ENCODE data around the gene ARHGAP28. TPM values are rescaled to one million over a fixed set of nuclear protein-coding genes. Genes with fewer than 3 reads are reported as not detected.

Gene ARHGAP28
- total and polyA plus RNA-seq, 3 donors from 2014 or later, result 45.5 to 161 (median 76.8) TPM

- H3K27ac ChIP-seq, result no peak overlapping the region
- DNase-seq, result no peak
- 43 to 47% methylated on average over 4 of the region's 4 CpGs for WGBS, 2 donors
- H3K4me3 ChIP-seq, result no peak overlapping the region
- no peak for TF ChIP-seq CTCF (IDR thresholded peaks at IDR 0.05)
- TF ChIP-seq POLR2A (IDR thresholded peaks at IDR 0.05), result no peak
- H3K27me3 ChIP-seq, result no peaks in the 10 kb centered on the region
- no peaks in the 10 kb centered on the region for H3K36me3 ChIP-seq (ENCODE audit: low read depth, missing control alignments)
- no peaks in the 10 kb centered on the region for H3K4me1 ChIP-seq
- H3K9me3 ChIP-seq, result no peaks in the 10 kb centered on the region
- intact Hi-C loops (cut with DNase I; ENCODE audit: low total_unique reads), result no loop called here
Observed at GRCh38 chr18:6807515-6808257, 78.2 kb downstream of the ARHGAP28 start.

GRCh38 chr18:6810191-6810590, 80.7 kb downstream of the ARHGAP28 start:
- H3K27ac ChIP-seq, result no peak overlapping the region
- H3K4me3 ChIP-seq, result no peak overlapping the region
- no peaks in the 10 kb centered on the region for H3K9me3 ChIP-seq
- DNase-seq, result no peak
- H3K4me1 ChIP-seq, result no peaks in the 10 kb centered on the region
- H3K27me3 ChIP-seq, result no peaks in the 10 kb centered on the region
- no peaks in the 10 kb centered on the region for H3K36me3 ChIP-seq (ENCODE audit: low read depth, missing control alignments)
- intact Hi-C loops (cut with DNase I; ENCODE audit: low total_unique reads), result no loop called here
- TF ChIP-seq CTCF (IDR thresholded peaks at IDR 0.05), result no peak
- TF ChIP-seq POLR2A (IDR thresholded peaks at IDR 0.05), result no peak

- 94 to 96% methylated on average over 1 of the region's 1 CpG for WGBS, 2 donors
- Histone ChIP-seq H3K9me3 (no peaks in the 10 kb centered on the region), H3K4me3 (no peak overlapping the region), H3K4me1 (no peaks in the 10 kb centered on the region), H3K27me3 (no peaks in the 10 kb centered on the region), H3K27ac (no peak overlapping the region), H3K36me3 (ENCODE audit: low read depth, missing control alignments) (no peaks in the 10 kb centered on the region)
- no peak for DNase-seq
- no peak for TF ChIP-seq CTCF (IDR thresholded peaks at IDR 0.05)
- no peak for TF ChIP-seq POLR2A (IDR thresholded peaks at IDR 0.05)
- intact Hi-C loops (cut with DNase I; ENCODE audit: low total_unique reads), result no loop called here
Observed at GRCh38 chr18:6811816-6812215, 82.3 kb downstream of the ARHGAP28 start.

GRCh38 chr18:6814882-6815425, 85.4 kb downstream of the ARHGAP28 start:
- Histone ChIP-seq H3K27ac (no peak overlapping the region), H3K27me3 (no peaks in the 10 kb centered on the region), H3K36me3 (ENCODE audit: low read depth, missing control alignments) (no peaks in the 10 kb centered on the region), H3K4me1 (no peaks in the 10 kb centered on the region), H3K4me3 (no peak overlapping the region), H3K9me3 (no peaks in the 10 kb centered on the region)
- no peak for DNase-seq
- WGBS, 2 donors, result 87 to 88% methylated on average over 4 of the region's 4 CpGs
- TF ChIP-seq POLR2A (IDR thresholded peaks at IDR 0.05), result no peak
- no peak for TF ChIP-seq CTCF (IDR thresholded peaks at IDR 0.05)
- intact Hi-C loops (cut with DNase I; ENCODE audit: low total_unique reads), result no loop called here

- intact Hi-C loops (cut with DNase I; ENCODE audit: low total_unique reads), result no loop called here
- WGBS, 2 donors, result 60 to 70% methylated on average over 3 of the region's 3 CpGs
- H3K27ac ChIP-seq, result no peak overlapping the region
Observed at GRCh38 chr18:6816154-6816553, 86.6 kb downstream of the ARHGAP28 start.

More at GRCh38 chr18:6816154-6816553, 86.6 kb downstream of the ARHGAP28 start:
- H3K36me3 ChIP-seq (ENCODE audit: low read depth, missing control alignments), result no peaks in the 10 kb centered on the region
- H3K9me3 ChIP-seq, result no peaks in the 10 kb centered on the region
- H3K4me1 ChIP-seq, result no peaks in the 10 kb centered on the region
- DNase-seq, result no peak
- H3K4me3 ChIP-seq, result no peak overlapping the region
- no peaks in the 10 kb centered on the region for H3K27me3 ChIP-seq
- TF ChIP-seq POLR2A (IDR thresholded peaks at IDR 0.05), result no peak
- no peak for TF ChIP-seq CTCF (IDR thresholded peaks at IDR 0.05)
